T-cell (primary cell): ENCODE results near the gene ZFYVE27. TPM values are rescaled to one million over a fixed set of nuclear protein-coding genes. Genes with fewer than 3 reads are reported as not detected.

ENCODE experiments used
- ATAC-seq, 4 experiments: fragments of 200-7000 bp in 3 of 4; fragments of 150-1000 bp in 1 of 4; cut with Tn5 transposase; replicated peaks in 1 of 4; 1 replicate in 3 of 4; 2 replicates in 1 of 4; pipeline ENCODE4 v1.10.0; 2021; ENCODE audit warnings: moderate library complexity in 3 of 4, mild to moderate bottlenecking in 2 of 4, moderate number of reproducible peaks in 1 of 4
- CTCF ChIA-PET, 2 donors: fragments of 300-600 bp; sonication (Branson Sonifier 250); formaldehyde crosslinking; loops; one replicate each; lab custom pipeline; 2022; ENCODE audit warnings: antibody characterized with exemption in 2 of 2; lab: Charles Lee
- POLR2A ChIA-PET, 2 donors: fragments of 300-600 bp; sonication (Branson Sonifier 250); formaldehyde crosslinking; loops; one replicate each; lab custom pipeline; 2022; ENCODE audit warnings: antibody characterized with exemption in 2 of 2; lab: Charles Lee
- DNase-seq, 35 experiments: peaks; one replicate each; pipeline versions ENCODE4 v3.0.0 to v3.0.0-alpha.2; 2013 to 2023
- H3K27ac ChIP-seq: one replicate; pipeline ENCODE4 v1.5.1; 2013; ENCODE audit warnings: low read length
- H3K27me3 ChIP-seq, 2 experiments: replicated peaks in 1 of 2; 1 replicate in 1 of 2; 2 replicates in 1 of 2; pipeline versions ENCODE4 v1.6.1 to v1.7.0; 2013; ENCODE audit warnings: low read length in 1 of 2, mixed read lengths in 1 of 2; ENCODE audit not compliant: control insufficient read depth in 2 of 2, insufficient read depth in 2 of 2; ENCODE audit errors: extremely low read depth in 1 of 2
- H3K36me3 ChIP-seq, 2 donors: 1 replicate in 1 of 2; 2 replicates in 1 of 2; pipeline versions ENCODE4 v1.6.1 to v1.7.0; 2013; ENCODE audit warnings: low read length in 1 of 2; ENCODE audit not compliant: control insufficient read depth in 2 of 2, insufficient read depth in 1 of 2; ENCODE audit errors: extremely low read depth in 1 of 2
- H3K4me1 ChIP-seq, 2 experiments: 1 replicate in 1 of 2; 2 replicates in 1 of 2; pipeline versions ENCODE4 v1.6.1 to v1.7.0; 2013; ENCODE audit warnings: low read length in 2 of 2, mixed read lengths in 1 of 2; ENCODE audit not compliant: insufficient read depth in 2 of 2, control insufficient read depth in 1 of 2; ENCODE audit errors: extremely low read depth in 1 of 2
- H3K4me3 ChIP-seq, 2 donors: 1 replicate in 1 of 2; 2 replicates in 1 of 2; pipeline versions ENCODE4 v1.5.1 to v1.7.0; 2013; ENCODE audit warnings: mild to moderate bottlenecking in 2 of 2, low read length in 1 of 2, moderate library complexity in 1 of 2; ENCODE audit not compliant: control insufficient read depth in 1 of 2; ENCODE audit errors: extremely low read depth in 1 of 2
- H3K9me3 ChIP-seq: 2 replicates; pipeline ENCODE4 v1.7.0; 2013
- H3K27ac Mint-ChIP-seq, 2 donors: one replicate each; pipeline ENCODE4 v1.8.0; 2020 to 2021; ENCODE audit warnings: mild to moderate bottlenecking in 2 of 2, mixed read lengths in 2 of 2
- H3K27me3 Mint-ChIP-seq, 2 donors: one replicate each; pipeline ENCODE4 v1.8.0; 2021 to 2022; ENCODE audit warnings: mixed read lengths in 2 of 2
- H3K36me3 Mint-ChIP-seq: one replicate; pipeline ENCODE4 v1.8.0; 2021; ENCODE audit warnings: mixed read lengths
- H3K4me1 Mint-ChIP-seq, 3 donors: one replicate each; pipeline ENCODE4 v1.8.0; 2020 to 2022; ENCODE audit warnings: mixed read lengths in 3 of 3, mild to moderate bottlenecking in 1 of 3
- H3K4me3 Mint-ChIP-seq, 3 donors: one replicate each; pipeline ENCODE4 v1.8.0; 2020 to 2022; ENCODE audit warnings: mild to moderate bottlenecking in 3 of 3, mixed read lengths in 3 of 3, moderate library complexity in 3 of 3
- H3K9me3 Mint-ChIP-seq, 3 donors: one replicate each; pipeline ENCODE4 v1.8.0; 2020 to 2022; ENCODE audit warnings: mixed read lengths in 3 of 3
- WGBS: methylation state at CpG from one replicate; pipeline ENCODE4 v1.1.5; 2013; ENCODE audit warnings: missing lambda C conversion rate; ENCODE audit not compliant: insufficient coverage; 5-methylcytosine and 5-hydroxymethylcytosine counted together
- total RNA-seq, 35 experiments: library from RNA in 6 of 35; stranded (reverse) in 6 of 35; fragments of 120-200 nt in 1 of 35; gene quantifications; one replicate each; pipeline versions ENCODE4 v1.2.1 to v1.2.4 and lab custom pipeline; 2013 to 2026

Gene ZFYVE27
- total RNA-seq, 5 donors from 2014 or later (not counting 1 experiment from before 2014, with no cell fraction given) = 57.6 to 68.0 (median 60.0) TPM

DNA sequence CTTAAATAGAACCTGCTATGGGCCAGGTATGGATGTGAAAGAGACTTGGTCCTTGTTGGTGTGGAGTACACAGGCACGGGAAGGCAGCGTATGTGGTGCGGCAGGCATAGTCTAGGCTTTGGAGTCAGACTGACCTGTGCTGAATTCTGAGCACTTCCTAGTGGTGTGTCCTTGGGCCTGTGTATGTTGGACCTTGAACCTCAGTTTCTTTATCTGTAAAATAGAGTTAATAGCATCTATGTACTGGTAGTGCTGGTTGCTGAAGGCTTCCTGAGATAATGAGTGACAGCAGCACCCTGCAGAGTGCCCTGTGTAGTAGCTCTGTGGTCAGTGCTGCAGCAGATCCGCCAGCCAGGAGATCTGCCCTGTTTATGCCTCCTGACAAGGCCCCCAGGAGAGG, 40.2 kb downstream of the ZFYVE27 start:
- peaks cover 30 to 33% (median 33%) of the 10 kb centered on the region in 3 donors for H3K4me1 Mint-ChIP-seq
- ChIA-PET CTCF (interaction anchor here (0.6 to 1.0 kb wide), 3 partner anchors 15 to 1878 kb away, joined by 3 to 4 read pairs (median 3); no protein-coding TSS in a partner anchor), POLR2A (no interaction called here)
- H3K27ac Mint-ChIP-seq = no peak overlapping the region
- Histone ChIP-seq H3K9me3 (no peaks in the 10 kb centered on the region), H3K4me3 (no peak overlapping the region), H3K4me1 (peaks cover 24% of the 10 kb centered on the region in 2 experiments), H3K27me3 (peaks cover 0 to 13% of the 10 kb centered on the region in 2 experiments), H3K36me3 (no peaks in the 10 kb centered on the region), H3K27ac (no peak overlapping the region)
- DNase-seq (no peak), ATAC-seq (no peak)
- no peaks in the 10 kb centered on the region for H3K9me3 Mint-ChIP-seq
- WGBS = 100% methylated on average over 3 of the region's 4 CpGs
- no peak overlapping the region for H3K4me3 Mint-ChIP-seq
- peaks cover 7 to 12% of the 10 kb centered on the region in 2 donors for H3K27me3 Mint-ChIP-seq
- H3K36me3 Mint-ChIP-seq = no peaks in the 10 kb centered on the region

- H3K27ac Mint-ChIP-seq = peak overlapping the region in 1 of 2 donors; percentile 64
- Histone ChIP-seq H3K27ac (no peak overlapping the region), H3K4me3 (no peak overlapping the region), H3K36me3 (no peaks in the 10 kb centered on the region), H3K4me1 (peaks cover 27 to 33% of the 10 kb centered on the region in 2 experiments), H3K27me3 (peaks cover 0 to 5% of the 10 kb centered on the region in 2 experiments), H3K9me3 (no peaks in the 10 kb centered on the region)
- CTCF ChIA-PET = interaction anchor here in 1 of 2 donors (0.5 to 1.0 kb wide), 3 partner anchors 12 to 21 kb away, joined by 3 to 9 read pairs (median 4); no protein-coding TSS in a partner anchor
- no peaks in the 10 kb centered on the region for H3K36me3 Mint-ChIP-seq
- peaks cover 34 to 38% (median 36%) of the 10 kb centered on the region in 3 donors for H3K4me1 Mint-ChIP-seq
- 83% methylated on average over 10 of the region's 11 CpGs for WGBS
- POLR2A ChIA-PET = no interaction called here
- peaks cover 0 to 2% of the 10 kb centered on the region in 2 donors for H3K27me3 Mint-ChIP-seq
- H3K4me3 Mint-ChIP-seq = no peak overlapping the region
- no peaks in the 10 kb centered on the region for H3K9me3 Mint-ChIP-seq
- ATAC-seq (no peak), DNase-seq (no peak)
Measured at GRCh38 chr10:97778452-97779302, 41.7 kb downstream of the ZFYVE27 start.

DNA sequence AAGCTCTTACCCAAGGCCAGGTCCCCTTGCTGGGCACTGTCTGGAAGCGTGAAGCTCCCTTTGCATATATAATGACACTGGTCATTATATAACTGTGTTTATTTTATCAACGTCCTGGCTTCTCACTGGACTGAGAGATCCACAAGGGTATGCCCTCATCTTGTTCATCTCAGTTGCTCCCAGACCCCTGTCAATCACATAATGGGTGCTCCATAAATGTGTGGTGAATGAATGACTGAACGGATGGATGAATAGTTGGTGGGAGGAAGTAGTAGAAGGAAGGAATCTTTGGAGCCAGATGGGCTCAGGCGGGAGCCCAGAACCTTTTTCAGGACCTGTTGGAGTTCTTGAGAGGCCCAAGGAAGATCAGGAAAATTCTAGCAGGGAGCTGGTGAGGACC, 42.6 kb downstream of the ZFYVE27 start:
- 80% methylated on average over 2 of the region's 4 CpGs for WGBS
- H3K9me3 ChIP-seq = no peaks in the 10 kb centered on the region
- Mint-ChIP-seq H3K36me3 (no peaks in the 10 kb centered on the region), H3K4me3 (no peak overlapping the region), H3K27me3 (peaks cover 0 to 2% of the 10 kb centered on the region in 2 donors), H3K27ac (peak overlapping the region in 1 of 2 donors; percentile 1), H3K4me1 (peaks cover 34 to 38% (median 36%) of the 10 kb centered on the region in 3 donors), H3K9me3 (no peaks in the 10 kb centered on the region)
- peaks cover 27 to 33% of the 10 kb centered on the region in 2 experiments for H3K4me1 ChIP-seq
- H3K4me3 ChIP-seq = no peak overlapping the region
- DNase-seq = no peak
- no peak overlapping the region for H3K27ac ChIP-seq
- H3K27me3 ChIP-seq = peaks cover 0 to 5% of the 10 kb centered on the region in 2 experiments
- no peaks in the 10 kb centered on the region for H3K36me3 ChIP-seq
- ChIA-PET POLR2A (no interaction called here), CTCF (interaction anchor here in 1 of 2 donors (0.5 to 0.6 kb wide), 2 partner anchors 11 to 22 kb away, joined by 3 to 9 read pairs; no protein-coding TSS in a partner anchor)
- ATAC-seq = no peak

- CTCF ChIA-PET = interaction anchor here in 1 of 2 donors (1.4 kb wide), 1 partner anchor 13 kb away, joined by 3 read pairs; no protein-coding TSS in a partner anchor
- peaks cover 34 to 38% (median 36%) of the 10 kb centered on the region in 3 donors for H3K4me1 Mint-ChIP-seq
Measured at GRCh38 chr10:97779975-97780374, 43.0 kb downstream of the ZFYVE27 start.

DNA sequence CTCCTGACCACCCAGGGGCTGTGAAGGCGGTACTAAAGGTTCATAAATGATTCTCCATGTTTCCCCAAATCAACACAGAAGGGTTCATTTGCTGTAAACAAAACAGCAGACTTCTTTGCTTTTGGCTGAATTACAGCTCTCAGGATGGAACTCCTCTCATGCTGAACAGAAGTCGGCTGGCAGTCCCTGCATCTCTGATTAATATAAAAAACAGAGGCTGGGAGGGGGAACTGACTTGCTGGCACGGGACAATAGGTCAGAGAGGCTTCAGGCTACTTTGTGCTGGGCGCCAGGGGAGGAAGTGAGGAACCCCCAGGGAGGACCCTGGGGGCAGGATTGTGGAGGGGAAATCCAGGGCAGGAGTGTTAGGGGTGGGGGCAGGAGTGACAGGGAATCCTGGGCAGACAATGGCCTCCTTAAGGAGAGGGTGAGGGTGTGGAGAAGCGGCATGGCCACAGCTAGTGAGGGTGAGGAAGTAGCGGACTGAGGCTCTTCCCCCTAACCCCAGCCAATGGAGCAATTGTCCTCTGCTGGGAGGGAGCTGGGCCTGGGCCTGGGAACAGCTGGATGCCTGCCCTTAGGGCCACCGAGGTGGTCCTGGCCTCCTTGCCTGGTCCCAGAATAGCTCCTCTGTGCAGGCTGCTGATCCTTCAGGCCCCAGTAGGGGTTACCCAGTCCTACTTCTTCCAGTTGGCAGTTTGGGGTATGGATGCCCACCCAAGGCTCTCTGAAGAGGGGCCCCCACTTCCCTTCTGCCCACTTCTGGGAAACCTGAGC, 44.1 kb downstream of the ZFYVE27 start:
- H3K4me1 Mint-ChIP-seq = peaks cover 34 to 38% (median 36%) of the 10 kb centered on the region in 3 donors
- 86% methylated on average over 7 of the region's 7 CpGs for WGBS
- H3K27me3 Mint-ChIP-seq = no peaks in the 10 kb centered on the region
- H3K9me3 ChIP-seq = no peaks in the 10 kb centered on the region
- ChIA-PET CTCF (interaction anchor here in 1 of 2 donors (0.6 to 1.4 kb wide), 2 partner anchors 13 to 14 kb away, joined by 3 to 5 read pairs; no protein-coding TSS in a partner anchor), POLR2A (no interaction called here)
- H3K27ac ChIP-seq = peak overlapping the region; percentile 69
- ATAC-seq = no peak
- H3K9me3 Mint-ChIP-seq = no peaks in the 10 kb centered on the region
- H3K4me3 Mint-ChIP-seq = peak overlapping the region in 1 of 3 donors; percentile 78
- DNase-seq = no peak
- no peaks in the 10 kb centered on the region for H3K27me3 ChIP-seq
- H3K36me3 Mint-ChIP-seq = no peaks in the 10 kb centered on the region
- peak overlapping the region; percentile 94 to 98 for H3K27ac Mint-ChIP-seq
- no peak overlapping the region for H3K4me3 ChIP-seq
- H3K36me3 ChIP-seq = no peaks in the 10 kb centered on the region
- peaks cover 27 to 33% of the 10 kb centered on the region in 2 experiments for H3K4me1 ChIP-seq

More at GRCh38 chr10:97779975-97780374, 43.0 kb downstream of the ZFYVE27 start:
- DNase-seq (no peak), ATAC-seq (no peak)
- 86% methylated on average over 1 of the region's 3 CpGs for WGBS
- H3K27me3 Mint-ChIP-seq = no peaks in the 10 kb centered on the region
- POLR2A ChIA-PET = no interaction called here
- H3K4me3 ChIP-seq = no peak overlapping the region
- H3K4me3 Mint-ChIP-seq = peak overlapping the region in 1 of 3 donors; percentile 78
- H3K4me1 ChIP-seq = peaks cover 27 to 33% of the 10 kb centered on the region in 2 experiments
- no peaks in the 10 kb centered on the region for H3K9me3 ChIP-seq
- H3K36me3 ChIP-seq = no peaks in the 10 kb centered on the region
- H3K9me3 Mint-ChIP-seq = no peaks in the 10 kb centered on the region
- no peak overlapping the region for H3K27ac ChIP-seq
- H3K27ac Mint-ChIP-seq = peak overlapping the region; percentile 94 to 98
- H3K27me3 ChIP-seq = peaks cover 0 to 2% of the 10 kb centered on the region in 2 experiments
- H3K36me3 Mint-ChIP-seq = no peaks in the 10 kb centered on the region
